Naive B cell (primary cell): ENCODE data around the gene CMKLR1. TPM values are rescaled to one million over a fixed set of nuclear protein-coding genes. Genes with fewer than 3 reads are reported as not detected.

Source experiments
- ATAC-seq, 2 donors: fragments of 150-1000 bp; cut with Tn5 transposase; 2 replicates each; pipeline ENCODE4 v1.10.0; 2021; ENCODE audit warnings: low read depth in 2 of 2, mild to moderate bottlenecking in 2 of 2, moderate library complexity in 2 of 2
- DNase-seq: peaks from one replicate; pipeline ENCODE4 v3.0.0; 2022
- H3K27ac Mint-ChIP-seq, 6 donors: one replicate each; pipeline ENCODE4 v1.8.0; 2020 to 2022; ENCODE audit warnings: mild to moderate bottlenecking in 6 of 6, mixed read lengths in 6 of 6, moderate library complexity in 5 of 6, inconsistent platforms in 2 of 6
- H3K27me3 Mint-ChIP-seq, 3 donors: one replicate each; pipeline ENCODE4 v1.8.0; 2021 to 2022; ENCODE audit warnings: mixed read lengths in 3 of 3, mild to moderate bottlenecking in 1 of 3
- H3K36me3 Mint-ChIP-seq, 2 donors: one replicate each; pipeline ENCODE4 v1.8.0; 2020 to 2022; ENCODE audit warnings: mixed read lengths in 2 of 2, inconsistent platforms in 1 of 2, mild to moderate bottlenecking in 1 of 2
- H3K4me1 Mint-ChIP-seq, 3 donors: one replicate each; pipeline ENCODE4 v1.8.0; 2020 to 2022; ENCODE audit warnings: mixed read lengths in 3 of 3, inconsistent platforms in 1 of 3, mild to moderate bottlenecking in 1 of 3, moderate library complexity in 1 of 3
- H3K4me3 Mint-ChIP-seq, 8 donors: one replicate each; pipeline ENCODE4 v1.8.0; 2020 to 2022; ENCODE audit warnings: mild to moderate bottlenecking in 8 of 8, mixed read lengths in 8 of 8, moderate library complexity in 8 of 8, inconsistent platforms in 2 of 8
- H3K9me3 Mint-ChIP-seq, 7 donors: one replicate each; pipeline ENCODE4 v1.8.0; 2020 to 2022; ENCODE audit warnings: mixed read lengths in 7 of 7, mild to moderate bottlenecking in 5 of 7, inconsistent platforms in 2 of 7, moderate library complexity in 1 of 7
- polyA plus RNA-seq, 6 donors: library from polyadenylated mRNA; unstranded; fragments of 300-500 nt; fragmentation: Illumina TruSeq; gene quantifications; one replicate each; pipeline ENCODE4 v1.2.3, GENCODE V29; 2021; ENCODE audit warnings: low read depth in 6 of 6

CMKLR1 gene
- polyA plus RNA-seq, 6 donors from 2014 or later: 0.09 TPM; not detected in 5

- peaks cover 0 to 10% of the 10 kb centered on the region in 2 donors for H3K36me3 Mint-ChIP-seq
- ATAC-seq (no peak), DNase-seq (no peak)
- no peak overlapping the region for H3K4me3 Mint-ChIP-seq
- no peak overlapping the region for H3K27ac Mint-ChIP-seq
- H3K27me3 Mint-ChIP-seq: peaks cover 10 to 24% (median 14%) of the 10 kb centered on the region in 3 donors
- no peaks in the 10 kb centered on the region for H3K4me1 Mint-ChIP-seq
- H3K9me3 Mint-ChIP-seq: peaks cover 0 to 11% (median 4%) of the 10 kb centered on the region in 7 donors
Observed at GRCh38 chr12:108241986-108242703, 97.0 kb downstream of the CMKLR1 start.

DNA sequence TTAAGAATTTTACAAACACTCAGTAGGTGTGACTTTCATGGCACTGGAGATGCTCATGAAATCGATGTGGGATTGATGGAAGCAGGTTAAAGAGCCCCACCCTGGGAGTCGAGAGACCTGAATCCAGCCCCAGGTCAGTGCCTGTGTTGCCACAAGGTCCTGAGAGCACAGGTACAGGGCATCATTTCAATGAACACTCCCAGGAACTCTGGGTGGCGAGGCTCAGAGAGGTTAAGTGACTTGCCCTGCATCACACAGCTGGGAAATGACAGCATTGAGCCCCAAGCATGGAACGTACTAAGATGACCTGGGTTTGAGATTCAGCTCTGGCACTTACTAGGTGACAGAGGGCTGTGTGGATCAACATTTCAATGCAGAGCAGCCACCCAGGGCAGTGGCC, 98.2 kb downstream of the CMKLR1 start:
- Mint-ChIP-seq H3K36me3 (peaks cover 0 to 10% of the 10 kb centered on the region in 2 donors), H3K9me3 (peaks cover 0 to 11% (median 4%) of the 10 kb centered on the region in 7 donors), H3K4me3 (no peak overlapping the region), H3K27ac (no peak overlapping the region), H3K4me1 (no peaks in the 10 kb centered on the region), H3K27me3 (peaks cover 9 to 31% (median 26%) of the 10 kb centered on the region in 3 donors)
- ATAC-seq: no peak
- DNase-seq: no peak

DNA sequence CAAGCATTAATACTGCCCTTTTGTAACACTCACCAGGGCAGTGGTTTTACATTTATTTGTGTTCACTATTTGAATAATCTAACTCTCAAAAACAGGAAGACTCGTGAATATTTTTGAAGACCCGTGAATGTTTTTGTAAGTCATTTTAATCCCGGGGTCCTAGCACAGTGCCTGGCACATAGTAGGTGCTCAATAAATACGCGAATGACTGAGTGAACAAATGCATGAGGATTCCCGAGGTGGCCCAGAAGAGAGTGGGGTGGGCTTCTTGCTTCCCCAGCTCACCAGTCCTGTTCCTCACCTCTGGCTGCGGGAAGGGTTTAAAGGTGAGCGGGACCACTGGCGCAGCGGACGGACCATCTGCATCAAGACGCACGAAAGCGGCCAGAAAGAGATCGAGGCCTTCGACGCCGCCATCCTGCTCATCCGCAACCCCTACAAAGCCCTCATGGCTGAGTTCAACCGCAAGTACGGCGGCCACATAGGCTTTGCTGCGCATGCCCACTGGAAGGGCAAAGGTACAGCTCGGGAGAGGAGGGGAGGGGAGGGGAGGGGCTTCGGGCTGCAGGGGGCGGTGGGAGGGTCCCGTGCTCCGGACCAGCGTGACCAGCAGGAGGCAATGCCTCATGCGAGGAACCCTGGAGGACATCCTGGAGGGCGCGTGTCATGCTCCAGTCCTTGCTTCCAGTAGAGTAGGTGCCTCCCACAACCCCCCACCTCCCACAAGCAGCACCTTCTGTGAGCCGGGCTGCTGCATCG, 98.9 kb downstream of the CMKLR1 start:
- ATAC-seq (no peak), DNase-seq (no peak)
- Mint-ChIP-seq H3K36me3 (peaks cover 0 to 10% of the 10 kb centered on the region in 2 donors), H3K4me3 (no peak overlapping the region), H3K27ac (no peak overlapping the region), H3K4me1 (no peaks in the 10 kb centered on the region), H3K9me3 (peaks cover 0 to 11% (median 4%) of the 10 kb centered on the region in 7 donors), H3K27me3 (peaks cover 9 to 28% (median 26%) of the 10 kb centered on the region in 3 donors)

DNA sequence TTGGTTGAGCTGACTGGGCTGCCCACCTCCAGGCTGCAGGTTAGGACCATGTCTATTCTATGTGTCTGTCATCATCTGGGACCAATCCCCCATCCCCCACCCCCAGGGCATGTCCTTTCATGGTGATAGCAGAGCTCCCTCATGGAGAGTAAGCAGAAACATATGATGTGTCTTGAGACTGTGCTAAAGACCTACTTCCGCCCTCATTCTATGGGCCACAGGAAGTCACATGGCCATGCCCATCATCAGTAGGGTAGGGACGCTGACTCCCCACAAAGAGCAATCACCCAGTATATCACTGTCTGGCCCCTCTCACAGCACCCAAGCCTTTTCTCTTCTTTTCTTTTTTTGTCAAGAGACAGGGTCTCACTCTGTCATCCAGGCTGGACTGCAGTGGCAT, 99.7 kb downstream of the CMKLR1 start:
- Mint-ChIP-seq H3K4me1 (no peaks in the 10 kb centered on the region), H3K27me3 (peaks cover 9 to 27% (median 26%) of the 10 kb centered on the region in 3 donors), H3K36me3 (peaks cover 0 to 10% of the 10 kb centered on the region in 2 donors), H3K27ac (peak overlapping the region in 1 of 6 donors; percentile 40), H3K4me3 (no peak overlapping the region), H3K9me3 (peaks cover 0 to 11% (median 4%) of the 10 kb centered on the region in 7 donors)
- DNase-seq: no peak
- ATAC-seq: no peak

DNA sequence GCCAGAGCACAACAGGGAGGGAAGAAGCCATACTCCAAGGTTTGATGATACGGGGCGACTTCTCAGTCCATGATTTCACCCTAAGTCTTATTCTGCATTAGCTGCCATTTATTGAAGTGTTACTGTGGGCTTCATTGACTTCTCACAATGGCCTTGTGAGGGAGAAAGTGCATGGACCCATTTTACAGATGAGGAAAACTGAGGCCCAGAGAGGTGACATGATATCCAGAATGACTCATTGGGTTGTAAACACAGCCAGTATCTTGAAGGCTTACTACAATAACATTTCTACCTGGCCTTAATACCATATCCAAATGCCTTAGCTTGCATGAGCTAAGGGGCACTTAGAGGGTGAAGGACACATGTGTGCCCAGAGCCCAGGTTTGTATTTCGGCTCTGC, 100.6 kb downstream of the CMKLR1 start:
- Mint-ChIP-seq H3K9me3 (peaks cover 0 to 11% (median 4%) of the 10 kb centered on the region in 7 donors), H3K4me1 (no peaks in the 10 kb centered on the region), H3K36me3 (peaks cover 0 to 10% of the 10 kb centered on the region in 2 donors), H3K4me3 (no peak overlapping the region), H3K27me3 (peaks cover 9 to 32% (median 26%) of the 10 kb centered on the region in 3 donors), H3K27ac (no peak overlapping the region)
- ATAC-seq: no peak
- DNase-seq: no peak

Other genes starting within 250 kb of the CMKLR1 start
- gene WSCD2, start 210.0 kb downstream of the CMKLR1 start, polyA plus RNA-seq: under 1 TPM in 2 of 6 donors, not detected in 4; 0.13 to 0.53 TPM
- gene FICD, start 176.0 kb upstream of the CMKLR1 start, polyA plus RNA-seq: 1 to 10 TPM; 1.6 to 4.9 (median 3.1) TPM
- 10 to 100 TPM; 24.7 to 57.9 (median 36.4) TPM for gene SART3, start 221.9 kb upstream of the CMKLR1 start, polyA plus RNA-seq
- 100 to 1,000 TPM; 316 to 418 (median 365) TPM for gene ISCU, start 223.3 kb upstream of the CMKLR1 start, polyA plus RNA-seq